Testis (tissue), 2 donors: Measurements from ENCODE around the gene SCIN.

Experiments
- CTCF ChIP-seq, 3 experiments: fragments of 450-650 bp in 2 of 3; fragments of 200-600 bp in 1 of 3; sonication (generic) in 1 of 3; IDR thresholded peaks; one replicate each; pipeline ENCODE4 v1.5.1; 2016 to 2019; ENCODE audit warnings: antibody characterized with exemption in 3 of 3, mild to moderate bottlenecking in 2 of 3, moderate library complexity in 1 of 3
- POLR2A ChIP-seq: fragments of 450-650 bp; IDR thresholded peaks from one replicate; pipeline ENCODE4 v1.6.1; 2017; ENCODE audit warnings: antibody characterized with exemption, mild to moderate bottlenecking, moderate library complexity

DNA sequence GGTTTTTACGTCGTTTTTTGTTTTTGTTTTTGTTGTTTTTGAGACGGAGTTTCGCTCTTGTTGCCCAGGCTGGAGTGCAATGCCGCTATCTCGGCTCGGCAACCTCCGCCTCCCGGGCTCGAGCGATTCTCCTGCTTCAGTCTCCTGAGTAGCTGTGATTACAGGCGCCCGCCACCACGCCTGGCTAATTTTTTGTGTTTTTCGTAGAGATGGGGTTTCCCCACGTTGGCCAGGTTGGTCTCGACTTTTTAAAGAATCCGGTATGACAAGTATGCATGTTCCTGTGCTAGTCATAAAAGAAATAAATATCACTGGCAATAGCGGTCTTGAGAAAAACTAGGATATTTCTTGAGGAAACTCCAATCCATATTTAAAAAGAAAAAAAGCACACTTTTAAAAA, 114.2 kb downstream of the SCIN start:
- TF ChIP-seq CTCF (IDR thresholded peaks at IDR 0.05) (no peak), POLR2A (no peak)
